ENCODE data around the gene CD2BP2. TPM values are rescaled to one million over a fixed set of nuclear protein-coding genes. Genes with fewer than 3 reads are reported as not detected.

Gene CD2BP2
- total RNA-seq, 4 donors from 2014 or later, result 17.4 to 36.4 (median 30.5) TPM

- TF ChIP-seq, protein P1, sequence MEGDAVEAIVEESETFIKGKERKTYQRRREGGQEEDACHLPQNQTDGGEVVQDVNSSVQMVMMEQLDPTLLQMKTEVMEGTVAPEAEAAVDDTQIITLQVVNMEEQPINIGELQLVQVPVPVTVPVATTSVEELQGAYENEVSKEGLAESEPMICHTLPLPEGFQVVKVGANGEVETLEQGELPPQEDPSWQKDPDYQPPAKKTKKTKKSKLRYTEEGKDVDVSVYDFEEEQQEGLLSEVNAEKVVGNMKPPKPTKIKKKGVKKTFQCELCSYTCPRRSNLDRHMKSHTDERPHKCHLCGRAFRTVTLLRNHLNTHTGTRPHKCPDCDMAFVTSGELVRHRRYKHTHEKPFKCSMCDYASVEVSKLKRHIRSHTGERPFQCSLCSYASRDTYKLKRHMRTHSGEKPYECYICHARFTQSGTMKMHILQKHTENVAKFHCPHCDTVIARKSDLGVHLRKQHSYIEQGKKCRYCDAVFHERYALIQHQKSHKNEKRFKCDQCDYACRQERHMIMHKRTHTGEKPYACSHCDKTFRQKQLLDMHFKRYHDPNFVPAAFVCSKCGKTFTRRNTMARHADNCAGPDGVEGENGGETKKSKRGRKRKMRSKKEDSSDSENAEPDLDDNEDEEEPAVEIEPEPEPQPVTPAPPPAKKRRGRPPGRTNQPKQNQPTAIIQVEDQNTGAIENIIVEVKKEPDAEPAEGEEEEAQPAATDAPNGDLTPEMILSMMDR (IDR thresholded peaks at IDR 0.05; ENCODE audit: low read depth), result no peak
These were observed 14.5 kb downstream of the CD2BP2 start for GRCh38 chr16:30340621-30341020.

GRCh38 chr16:30335598-30336474 is 19.3 kb downstream of the CD2BP2 start:
- TF ChIP-seq, protein P1 (IDR thresholded peaks at IDR 0.05; ENCODE audit: low read depth), result no peak

Other genes with a start within 250 kb of the CD2BP2 start
- gene GDPD3, start 241.8 kb downstream of the CD2BP2 start, total RNA-seq, result 1 to 10 TPM; 2.5 to 3.6 (median 2.8) TPM
- 10 to 100 TPM; 55.0 to 81.6 (median 76.9) TPM for gene MAPK3, start 232.1 kb downstream of the CD2BP2 start, total RNA-seq
- 10 to 100 TPM; 17.5 to 72.6 (median 40.5) TPM for gene CORO1A, start 171.7 kb downstream of the CD2BP2 start, total RNA-seq
- gene BOLA2B, start 161.6 kb downstream of the CD2BP2 start, total RNA-seq, result 100 to 1,000 TPM; 150 to 399 (median 240) TPM
- 10 to 100 TPM; 16.6 to 68.9 (median 29.6) TPM for gene SLX1A, start 161.4 kb downstream of the CD2BP2 start, total RNA-seq
- 10 to 100 TPM in 2 of 4 donors, 1 to 10 TPM in 2; 5.1 to 22.5 (median 14.6) TPM for gene SULT1A3, start 156.1 kb downstream of the CD2BP2 start, total RNA-seq
- gene NPIPB13, start 106.8 kb downstream of the CD2BP2 start, total RNA-seq, result 10 to 100 TPM in 1 of 4 donors, 1 to 10 TPM in 3; 2.4 to 10.9 (median 5.7) TPM
- gene TBC1D10B, start 15.2 kb upstream of the CD2BP2 start, total RNA-seq, result 10 to 100 TPM; 16.8 to 44.6 (median 18.8) TPM
- gene MYL11, start 19.5 kb upstream of the CD2BP2 start, total RNA-seq, result not detected
- 1 to 10 TPM in 3 of 4 donors, under 1 TPM in 1; 0.33 to 4.4 (median 1.8) TPM for gene SEPTIN1, start 27.3 kb upstream of the CD2BP2 start, total RNA-seq
- 1 to 10 TPM; 2.1 to 5.7 (median 2.7) TPM for gene ZNF48, start 40.1 kb upstream of the CD2BP2 start, total RNA-seq
- gene ZNF771, start 52.3 kb upstream of the CD2BP2 start, total RNA-seq, result 10 to 100 TPM in 3 of 4 donors, 1 to 10 TPM in 1; 8.2 to 18.6 (median 14.2) TPM
- 10 to 100 TPM in 3 of 4 donors, 1 to 10 TPM in 1; 8.8 to 20.1 (median 15.2) TPM for gene DCTPP1, start 74.7 kb upstream of the CD2BP2 start, total RNA-seq
- 10 to 100 TPM; 27.7 to 42.3 (median 29.4) TPM for gene SEPHS2, start 90.6 kb upstream of the CD2BP2 start, total RNA-seq
- gene ITGAL, start 117.4 kb upstream of the CD2BP2 start, total RNA-seq, result 10 to 100 TPM in 1 of 4 donors, 1 to 10 TPM in 3; 1.3 to 16.5 (median 4.1) TPM
- 10 to 100 TPM; 11.7 to 43.9 (median 19.2) TPM for gene ZNF768, start 171.3 kb upstream of the CD2BP2 start, total RNA-seq
- gene ZNF747, start 179.6 kb upstream of the CD2BP2 start, total RNA-seq, result 10 to 100 TPM in 2 of 4 donors, 1 to 10 TPM in 2; 7.8 to 12.1 (median 10.1) TPM
- 10 to 100 TPM in 1 of 4 donors, 1 to 10 TPM in 3; 3.6 to 11.3 (median 4.9) TPM for gene ZNF764, start 203.1 kb upstream of the CD2BP2 start, total RNA-seq
- gene ZNF688, start 216.4 kb upstream of the CD2BP2 start, total RNA-seq, result 10 to 100 TPM; 15.1 to 24.7 (median 17.0) TPM
- 1 to 10 TPM; 2.9 to 8.4 (median 6.6) TPM for gene ZNF785, start 230.4 kb upstream of the CD2BP2 start, total RNA-seq